RWPE1 (cell line): Measurements from ENCODE around the gene LRRC9.
"Not testable (repeated sequence)": the region's sequence is repeated elsewhere in the genome, so short reads cannot be mapped to it uniquely, and the experiment has no call there.

Source experiments
- CTCF ChIA-PET: fragments of 350-600 bp; sonication (Branson Sonifier 250); formaldehyde crosslinking; extraction: SDS; loops from one replicate; lab custom pipeline; 2021; lab: Yijun Ruan, JAX
- POLR2A ChIA-PET: fragments of 400-600 bp; formaldehyde crosslinking; extraction: SDS; loops from one replicate; lab custom pipeline; 2020; ENCODE audit warnings: antibody characterized with exemption; ENCODE audit not compliant: low non-redundant PET; lab: Yijun Ruan, JAX
- DNase-seq: peaks from one replicate; pipeline ENCODE4 v3.0.0; 2012; ENCODE audit warnings: low spot score
- H3K27ac ChIP-seq: fragments of 450-650 bp; 2 replicates; pipeline ENCODE4 v1.5.1; 2017
- TF ChIP-seq, protein P1 (sequence below): fragments of 450-650 bp; conservative IDR thresholded peaks from 2 replicates; pipeline ENCODE4 v1.5.1; 2017; ENCODE audit warnings: low read depth, mild to moderate bottlenecking

Gene LRRC9

DNA sequence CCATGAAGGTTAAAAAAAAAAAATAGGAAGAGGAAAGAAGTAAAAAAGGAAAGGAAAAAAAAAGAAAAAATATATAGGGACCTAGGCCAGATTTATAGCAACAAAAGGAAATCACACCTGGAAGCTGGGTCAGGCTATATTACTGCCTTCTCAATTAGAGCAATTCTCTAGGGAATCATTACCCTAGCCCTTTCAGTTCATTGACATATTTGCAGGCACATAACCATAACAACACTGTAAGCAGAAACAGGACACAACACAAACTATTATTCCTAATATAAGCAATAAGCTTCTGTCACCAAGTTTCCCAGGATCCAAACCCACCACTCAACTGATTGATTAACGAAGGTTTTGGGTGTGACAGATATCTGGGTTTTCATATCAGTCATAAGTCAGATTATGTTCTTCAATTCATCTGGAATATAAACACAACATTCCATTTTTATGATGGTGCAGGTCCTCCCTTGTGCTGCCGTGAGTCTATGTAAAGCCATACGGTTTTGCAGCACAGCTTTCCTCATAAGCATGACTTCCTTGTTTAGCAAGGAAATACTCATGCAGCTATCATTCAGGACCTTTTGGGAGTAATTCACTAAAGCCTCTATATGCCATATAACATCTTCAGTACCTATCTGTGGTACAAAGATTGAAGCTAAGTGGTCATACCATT is 176.0 kb downstream of the LRRC9 start:
- DNase-seq: no peak
- POLR2A ChIA-PET: no interaction called here
- CTCF ChIA-PET: no interaction called here
- H3K27ac ChIP-seq: no peak overlapping the region
- TF ChIP-seq, protein P1, sequence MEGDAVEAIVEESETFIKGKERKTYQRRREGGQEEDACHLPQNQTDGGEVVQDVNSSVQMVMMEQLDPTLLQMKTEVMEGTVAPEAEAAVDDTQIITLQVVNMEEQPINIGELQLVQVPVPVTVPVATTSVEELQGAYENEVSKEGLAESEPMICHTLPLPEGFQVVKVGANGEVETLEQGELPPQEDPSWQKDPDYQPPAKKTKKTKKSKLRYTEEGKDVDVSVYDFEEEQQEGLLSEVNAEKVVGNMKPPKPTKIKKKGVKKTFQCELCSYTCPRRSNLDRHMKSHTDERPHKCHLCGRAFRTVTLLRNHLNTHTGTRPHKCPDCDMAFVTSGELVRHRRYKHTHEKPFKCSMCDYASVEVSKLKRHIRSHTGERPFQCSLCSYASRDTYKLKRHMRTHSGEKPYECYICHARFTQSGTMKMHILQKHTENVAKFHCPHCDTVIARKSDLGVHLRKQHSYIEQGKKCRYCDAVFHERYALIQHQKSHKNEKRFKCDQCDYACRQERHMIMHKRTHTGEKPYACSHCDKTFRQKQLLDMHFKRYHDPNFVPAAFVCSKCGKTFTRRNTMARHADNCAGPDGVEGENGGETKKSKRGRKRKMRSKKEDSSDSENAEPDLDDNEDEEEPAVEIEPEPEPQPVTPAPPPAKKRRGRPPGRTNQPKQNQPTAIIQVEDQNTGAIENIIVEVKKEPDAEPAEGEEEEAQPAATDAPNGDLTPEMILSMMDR: no peak

DNA sequence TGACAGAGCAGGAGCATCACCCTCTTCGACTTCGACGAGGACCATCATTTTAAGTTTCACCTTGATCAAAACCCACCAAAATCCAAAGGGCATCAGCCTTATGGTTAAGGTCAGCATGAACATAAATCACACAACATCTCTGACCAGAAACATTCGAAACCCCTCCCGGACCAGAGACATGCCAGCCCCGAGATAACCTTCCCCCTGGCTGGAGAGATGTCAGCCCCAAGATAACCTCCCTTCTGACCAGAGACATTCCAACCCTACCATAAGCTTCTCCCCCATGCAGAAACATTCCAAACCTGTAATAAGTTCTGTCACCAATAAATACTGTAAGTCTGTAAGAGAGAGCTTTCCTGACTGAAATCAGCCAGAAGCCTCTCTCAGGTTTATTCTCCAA is 178.0 kb downstream of the LRRC9 start:
- no peak overlapping the region for H3K27ac ChIP-seq
- CTCF ChIA-PET: no interaction called here
- DNase-seq: no peak
- TF ChIP-seq, protein P1: no peak
- POLR2A ChIA-PET: no interaction called here

GRCh38 chr14:60099855-60100254 is 179.9 kb downstream of the LRRC9 start:
- DNase-seq, POLR2A ChIA-PET, CTCF ChIA-PET: not testable (repeated sequence)

DNA sequence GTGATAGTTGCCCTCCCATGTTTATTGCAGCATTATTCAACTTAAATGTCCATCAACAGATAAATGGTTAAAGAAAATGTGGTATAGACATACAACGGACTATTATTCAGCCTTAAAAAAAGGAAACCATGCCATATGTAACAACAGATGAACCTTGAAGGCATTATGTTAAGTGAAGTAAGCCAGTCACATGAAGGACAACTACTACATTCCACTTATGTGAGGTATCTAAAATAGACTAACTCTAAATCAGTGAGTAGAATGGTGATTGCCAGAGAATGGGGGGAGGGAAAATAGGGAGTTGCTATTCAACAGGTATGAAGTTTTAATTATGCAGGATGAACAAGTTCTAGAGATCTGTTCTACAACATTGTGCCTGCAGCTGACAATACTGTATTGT is 181.8 kb downstream of the LRRC9 start:
- TF ChIP-seq, protein P1: no peak
- H3K27ac ChIP-seq: no peak overlapping the region
- DNase-seq: no peak
- ChIA-PET POLR2A (interaction anchor here (1.0 kb wide), 1 partner anchor 11 kb away, joined by 4 read pairs; no protein-coding TSS in a partner anchor), CTCF (interaction anchor here (0.7 kb wide), 1 partner anchor 1073 kb away, joined by 3 read pairs; no protein-coding TSS in a partner anchor)

More at GRCh38 chr14:60099855-60100254, 179.9 kb downstream of the LRRC9 start:
- H3K27ac ChIP-seq: not testable (repeated sequence)

GRCh38 chr14:60102389-60102788 is 182.4 kb downstream of the LRRC9 start:
- ChIA-PET CTCF (no interaction called here), POLR2A (no interaction called here)
- no peak overlapping the region for H3K27ac ChIP-seq
- DNase-seq: no peak
- TF ChIP-seq, protein P1: no peak

GRCh38 chr14:60106339-60106738 is 186.4 kb downstream of the LRRC9 start:
- CTCF ChIA-PET: no interaction called here
- POLR2A ChIA-PET: no interaction called here
- no peak for DNase-seq
- TF ChIP-seq, protein P1: no peak
- no peak overlapping the region for H3K27ac ChIP-seq

DNA sequence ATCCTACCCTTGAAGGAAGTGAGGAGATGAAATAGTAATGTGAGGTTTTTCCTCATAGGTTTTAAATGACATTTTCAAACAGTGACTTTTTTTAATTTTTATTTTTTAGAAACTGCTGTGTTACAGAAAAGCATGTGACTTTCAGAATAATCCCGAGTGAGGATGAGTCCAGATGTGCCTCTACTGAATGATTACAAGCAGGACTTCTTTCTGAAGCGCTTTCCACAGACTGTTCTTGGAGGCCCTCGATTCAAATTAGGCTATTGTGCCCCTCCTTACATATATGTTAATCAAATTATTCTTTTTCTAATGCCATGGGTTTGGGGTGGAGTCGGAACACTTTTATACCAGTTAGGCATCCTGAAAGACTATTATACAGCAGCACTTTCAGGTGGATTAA is 187.5 kb downstream of the LRRC9 start:
- no peak for DNase-seq
- H3K27ac ChIP-seq: no peak overlapping the region
- ChIA-PET CTCF (no interaction called here), POLR2A (no interaction called here)
- TF ChIP-seq, protein P1: no peak
